LNCaP clone FGC (cell line): ENCODE measurements around the gene PPP6C.
"Not testable (repeated sequence)": the region's sequence is repeated elsewhere in the genome, so short reads cannot be mapped to it uniquely, and the experiment has no call there.

Experiments
- DNase-seq: peaks from one replicate; pipeline ENCODE4 v3.0.0-alpha.2; 2011; ENCODE audit warnings: low read depth
- H3K4me3 ChIP-seq: 2 replicates; pipeline ENCODE4 v1.5.1; 2011; ENCODE audit warnings: mild to moderate bottlenecking, low read depth, low read length, control low read depth
- CTCF ChIP-seq: IDR thresholded peaks from 2 replicates; pipeline ENCODE4 v1.5.1; 2012; ENCODE audit warnings: mild to moderate bottlenecking; ENCODE audit not compliant: control insufficient read depth, insufficient read depth; ENCODE audit errors: extremely low read depth

PPP6C gene

GRCh38 chr9:125189361-125190289, at the start of gene PPP6C:
Gene PPP6C (minus strand): TSS chr9:125189803. CDS start chr9:125189718, 85 bp downstream.
- DNase-seq: peak; percentile 58
- peak within 1 kb of the TSS; percentile 100 for H3K4me3 ChIP-seq
- peak; percentile 66 for TF ChIP-seq CTCF

- no peak for TF ChIP-seq CTCF
- DNase-seq: no peak
- H3K4me3 ChIP-seq: peak overlapping the region; percentile 93
Observed at GRCh38 chr9:125238915-125239446, 49.4 kb upstream of the PPP6C start.

- DNase-seq: no peak
- no peak overlapping the region for H3K4me3 ChIP-seq
- no peak for TF ChIP-seq CTCF
Observed at GRCh38 chr9:125238127-125238914, 48.7 kb upstream of the PPP6C start.

GRCh38 chr9:125236520-125237159, 47.0 kb upstream of the PPP6C start:
- not testable (repeated sequence) for H3K4me3 ChIP-seq, DNase-seq

GRCh38 chr9:125235804-125236519, 46.4 kb upstream of the PPP6C start:
- no peak overlapping the region for H3K4me3 ChIP-seq
- no peak for TF ChIP-seq CTCF
- DNase-seq: no peak

- not testable (repeated sequence) for DNase-seq, H3K4me3 ChIP-seq
Observed at GRCh38 chr9:125234099-125234498, 44.5 kb upstream of the PPP6C start.

GRCh38 chr9:125233678-125234077, 44.1 kb upstream of the PPP6C start:
- H3K4me3 ChIP-seq: no peak overlapping the region
- DNase-seq: no peak
- TF ChIP-seq CTCF: no peak
